HG03354 (cell line): Measurements from ENCODE around the gene SRL.
A peak's percentile ranks its signal among the peaks of the same experiment; 100 is the strongest.
"Not testable (repeated sequence)": the region's sequence is repeated elsewhere in the genome, so short reads cannot be mapped to it uniquely, and the experiment has no call there.

Experiments
- ATAC-seq: cut with Tn5 transposase; IDR thresholded peaks from one replicate; pipeline ENCODE4 v1.9.1; 2021; ENCODE audit warnings: mild to moderate bottlenecking; ENCODE audit not compliant: unreplicated experiment, poor library complexity, severe bottlenecking

SRL gene

DNA sequence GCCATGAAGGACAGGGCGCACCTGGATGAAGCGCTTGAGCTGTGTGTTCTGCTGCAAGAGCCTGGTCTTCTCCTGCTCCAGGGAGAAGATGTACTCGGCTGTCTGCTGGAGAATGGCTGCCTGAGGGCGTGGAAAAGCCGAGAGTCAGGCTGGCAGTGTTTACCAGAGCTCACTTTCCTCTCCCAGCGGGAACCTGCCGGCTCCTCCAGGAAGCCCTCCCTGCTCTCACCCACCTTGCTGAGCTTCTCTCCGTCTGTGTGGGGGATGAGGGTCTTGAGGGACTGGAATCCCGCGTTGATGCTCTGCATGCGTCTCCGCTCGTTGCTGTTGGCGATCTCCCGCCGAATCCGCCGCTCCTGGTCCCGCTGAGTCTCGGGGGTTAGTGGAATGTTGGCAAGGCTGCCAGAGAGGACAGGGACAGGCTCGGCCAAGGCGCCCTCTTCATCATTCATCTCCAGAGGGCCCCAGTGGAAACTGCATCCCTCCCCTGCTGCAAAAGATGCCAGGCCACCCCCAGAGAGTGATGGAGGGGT lies 20.5 kb upstream of the SRL start:
- ATAC-seq, result no peak

DNA sequence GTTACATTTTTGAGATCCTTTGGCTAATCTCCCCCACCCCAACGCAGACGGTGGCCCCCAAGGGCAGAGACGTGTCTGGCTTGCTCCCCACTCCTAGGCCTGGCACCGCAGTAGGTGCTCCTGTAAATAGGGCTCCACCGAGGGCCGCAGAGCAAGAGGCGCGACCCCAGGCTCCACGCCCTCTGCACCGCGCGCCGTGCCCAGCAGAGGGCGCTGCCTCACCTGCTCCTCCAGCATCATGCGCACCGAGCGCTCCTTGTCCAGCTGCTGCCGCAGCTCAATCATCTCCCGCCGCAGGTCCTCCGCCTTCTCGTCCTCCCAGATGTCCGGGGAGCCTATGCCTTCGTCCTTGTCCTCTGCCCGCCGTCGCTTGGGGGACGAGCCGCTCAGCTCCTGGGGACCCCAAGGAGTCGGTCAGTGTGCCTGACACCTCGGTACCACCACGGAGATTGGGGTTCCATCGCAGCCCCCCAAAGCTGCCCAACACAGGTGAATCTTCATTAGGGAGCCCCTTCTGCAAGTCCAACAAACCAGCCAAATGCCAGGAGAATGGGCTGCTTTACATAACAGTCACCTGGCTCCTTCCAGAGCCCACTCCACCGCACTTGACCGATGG lies 19.8 kb upstream of the SRL start:
- ATAC-seq, result no peak

DNA sequence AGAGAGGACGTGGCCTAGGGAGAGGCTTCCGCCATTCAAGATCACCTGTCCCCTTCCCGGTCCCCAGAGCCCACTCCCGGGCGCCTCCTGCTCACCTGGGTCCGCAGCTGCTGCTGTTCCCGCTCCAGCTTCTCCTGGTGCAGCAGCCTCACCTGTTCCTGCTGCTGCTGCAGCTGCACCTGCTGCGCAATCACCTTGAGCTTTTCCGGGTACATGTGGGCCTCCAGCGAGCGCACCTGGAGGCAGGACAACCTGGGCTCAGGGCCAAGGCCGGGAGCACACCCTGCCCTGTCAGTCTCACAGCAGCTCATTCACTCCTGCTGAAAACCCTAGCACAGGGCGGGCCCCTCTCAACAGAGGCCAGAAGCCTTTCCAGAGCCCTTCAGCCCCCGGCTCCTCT lies 18.5 kb upstream of the SRL start:
- ATAC-seq, result no peak

DNA sequence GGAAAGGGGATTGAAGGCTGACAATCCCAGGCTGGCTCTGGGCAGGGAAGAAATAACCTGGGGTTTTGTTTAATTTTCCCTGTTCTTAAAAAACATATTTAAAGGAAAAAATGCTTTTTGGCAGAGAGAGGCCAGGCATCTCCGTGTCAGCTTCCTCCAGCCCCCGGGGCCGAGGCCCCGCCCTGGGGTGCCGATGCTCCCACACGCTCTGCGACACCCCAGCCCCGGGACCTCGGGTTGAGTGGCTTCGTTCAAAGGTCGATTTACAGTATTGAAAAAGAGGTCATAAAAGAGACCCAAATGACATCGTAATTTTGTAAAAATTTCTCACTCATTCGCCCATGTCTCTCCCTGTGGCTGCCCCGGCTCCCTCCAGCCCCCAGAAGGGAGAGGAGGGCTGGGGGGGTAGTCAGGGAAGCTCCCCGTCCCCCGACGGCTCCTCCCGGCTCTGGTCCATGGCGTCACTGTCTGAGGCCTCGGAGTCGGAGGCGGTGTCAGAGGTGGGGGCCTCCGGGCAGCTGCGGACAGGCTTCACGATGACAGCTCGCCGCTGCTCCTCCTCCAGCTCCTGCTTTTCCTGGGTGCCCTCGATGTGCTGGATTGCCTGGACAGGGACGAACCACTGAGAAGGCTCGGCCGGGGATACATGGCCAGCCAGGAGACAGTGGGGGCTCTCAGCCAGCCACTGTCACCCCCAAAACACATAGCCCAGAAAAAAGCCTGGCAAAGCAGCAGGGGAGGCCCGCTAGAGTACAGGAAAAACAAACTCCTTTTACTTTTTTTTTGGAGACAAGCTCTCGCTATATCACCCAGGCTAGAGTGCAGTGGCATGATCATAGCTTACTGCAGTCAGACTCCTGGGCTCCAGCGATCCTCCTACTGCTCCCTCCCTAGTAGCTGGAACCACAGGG lies 16.0 kb upstream of the SRL start:
- ATAC-seq, result no peak

DNA sequence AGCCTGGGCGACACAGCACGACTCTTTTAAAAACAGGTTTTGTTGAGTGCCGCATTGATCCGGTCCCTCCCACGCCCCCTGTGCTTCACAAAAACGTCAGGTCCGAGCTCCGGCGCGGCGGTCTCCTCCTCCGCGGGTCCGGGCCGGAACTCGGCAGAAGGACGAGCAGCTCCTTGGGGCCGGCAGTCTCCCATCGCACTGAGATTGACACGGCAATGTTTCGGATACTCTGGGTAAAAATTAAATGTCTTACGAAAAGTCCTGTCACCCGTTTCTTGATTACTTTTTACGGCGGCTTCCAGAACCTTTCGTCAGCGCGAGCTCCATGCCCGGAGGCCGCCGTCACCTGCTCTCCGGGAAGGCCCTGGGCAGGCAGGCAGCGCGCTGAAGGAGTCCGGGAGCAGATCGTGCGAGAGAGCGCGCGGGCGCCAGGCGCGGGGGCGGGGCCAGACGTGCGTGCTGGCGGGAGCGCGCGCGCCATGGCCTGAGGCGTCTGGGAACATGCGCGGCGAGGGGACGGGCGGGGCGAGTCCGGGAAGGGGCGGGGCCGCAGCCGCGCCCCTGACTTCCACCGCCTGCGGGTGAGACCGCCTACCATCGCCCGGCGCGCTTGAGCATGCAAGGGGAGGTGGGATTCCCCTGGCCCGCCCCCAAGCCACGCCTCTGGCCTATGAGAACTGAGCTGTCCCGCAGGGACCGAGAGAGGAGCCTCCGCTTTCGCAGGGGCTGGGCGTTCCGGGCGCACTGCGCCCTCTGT lies 11.7 kb upstream of the SRL start:
- peak; percentile 97 for ATAC-seq

DNA sequence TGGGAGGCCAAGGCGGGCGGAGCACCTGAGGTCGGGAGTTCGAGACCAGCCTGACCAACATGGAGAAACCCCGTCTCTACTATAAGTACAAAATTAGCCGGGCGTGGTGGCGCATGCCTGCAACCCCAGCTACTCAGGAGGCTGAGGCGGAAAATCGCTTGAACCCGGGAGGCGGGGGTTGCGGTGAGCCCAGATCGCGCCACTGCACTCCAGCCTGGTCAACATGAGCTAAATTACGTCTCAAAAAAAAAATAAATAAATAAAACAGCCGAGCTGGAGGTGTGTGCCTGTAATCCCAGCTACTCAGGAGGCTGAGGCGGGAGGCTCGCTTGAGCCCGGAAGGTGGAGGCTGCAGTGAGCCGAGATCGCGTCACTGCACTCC lies 11.1 kb upstream of the SRL start:
- not testable (repeated sequence) for ATAC-seq

DNA sequence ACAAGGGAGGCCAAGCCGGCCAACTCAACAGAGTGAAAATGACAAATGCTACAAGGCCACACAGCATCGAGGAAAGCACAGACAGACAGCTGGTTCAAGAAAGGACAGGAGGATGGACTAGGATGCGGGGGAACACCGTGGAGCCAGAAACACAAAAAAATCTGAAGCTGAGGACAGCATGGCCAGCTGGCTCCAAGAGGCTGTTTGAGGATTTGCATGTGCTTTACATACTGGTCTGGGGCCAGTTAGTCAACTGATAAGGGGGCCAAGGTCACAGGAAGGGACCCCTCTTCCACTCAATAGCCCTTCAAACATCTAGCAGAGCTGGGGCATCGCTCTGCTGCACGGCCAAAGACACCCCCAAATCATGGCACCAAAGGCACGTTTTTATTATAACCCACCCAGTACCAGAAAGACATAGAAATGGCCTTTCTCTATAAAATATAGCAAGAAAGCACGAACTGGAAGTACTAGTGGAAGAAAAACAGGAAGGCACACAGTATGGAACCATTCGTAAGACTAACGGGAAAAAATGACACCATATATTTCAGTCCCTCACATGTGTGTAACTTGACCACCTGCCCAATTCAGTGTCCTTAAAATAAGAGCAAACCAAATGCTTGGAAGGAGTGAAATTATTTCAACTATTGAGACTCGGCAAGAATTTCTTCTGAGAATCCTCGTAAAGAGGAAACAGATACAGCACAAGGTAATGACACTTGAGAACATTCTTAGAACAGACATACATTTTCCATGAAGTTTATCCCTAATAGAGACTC lies 7.8 kb upstream of the SRL start:
- ATAC-seq, result no peak

DNA sequence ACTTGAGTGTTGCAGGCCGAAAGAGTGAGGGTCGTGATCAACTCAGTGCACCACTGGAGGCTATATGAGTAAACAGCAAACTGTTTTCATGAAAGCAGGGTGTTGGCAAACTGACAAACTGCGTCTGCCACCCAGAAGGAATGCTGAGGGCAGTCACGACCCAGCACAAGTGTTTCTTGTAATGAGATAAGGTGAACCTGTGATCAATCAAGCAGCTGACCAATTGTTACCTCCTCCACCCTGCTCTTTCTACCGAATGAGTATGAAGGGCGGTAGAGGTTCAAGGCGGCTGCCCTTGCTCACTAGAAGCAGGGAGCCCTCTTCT lies 5.5 kb upstream of the SRL start:
- no peak for ATAC-seq

DNA sequence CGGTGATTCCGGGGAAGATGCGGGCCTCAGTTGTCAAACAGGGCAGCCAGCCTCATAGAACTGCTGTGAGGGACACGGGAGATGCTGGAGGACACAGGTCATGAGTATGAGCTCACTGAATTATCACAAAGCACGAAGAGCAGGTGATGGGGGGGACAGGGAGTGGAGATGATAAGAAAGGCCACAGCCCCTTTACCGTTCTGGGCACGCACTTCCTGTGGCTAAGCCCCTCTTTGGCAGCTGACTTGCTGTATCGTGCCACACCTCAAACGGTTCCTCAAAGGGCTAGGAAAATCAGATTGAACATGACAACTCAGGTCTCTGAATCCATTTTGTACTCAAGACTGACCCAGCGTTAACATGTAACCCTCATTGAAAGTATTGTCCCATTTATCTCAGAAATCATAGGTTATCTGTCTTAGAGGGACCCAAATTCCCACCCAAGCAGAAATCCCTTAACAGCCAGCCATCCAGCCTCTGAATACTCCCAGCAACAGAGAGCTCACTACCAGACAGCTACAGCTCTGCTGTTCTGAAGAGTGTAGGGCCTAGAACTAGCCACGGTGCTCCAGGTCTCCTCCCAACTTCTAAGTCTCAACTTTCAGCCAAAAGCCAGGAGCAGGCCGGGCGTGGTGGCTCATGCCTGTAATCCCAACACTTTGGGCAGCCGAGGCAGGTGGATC lies 5.0 kb upstream of the SRL start:
- ATAC-seq, result no peak

DNA sequence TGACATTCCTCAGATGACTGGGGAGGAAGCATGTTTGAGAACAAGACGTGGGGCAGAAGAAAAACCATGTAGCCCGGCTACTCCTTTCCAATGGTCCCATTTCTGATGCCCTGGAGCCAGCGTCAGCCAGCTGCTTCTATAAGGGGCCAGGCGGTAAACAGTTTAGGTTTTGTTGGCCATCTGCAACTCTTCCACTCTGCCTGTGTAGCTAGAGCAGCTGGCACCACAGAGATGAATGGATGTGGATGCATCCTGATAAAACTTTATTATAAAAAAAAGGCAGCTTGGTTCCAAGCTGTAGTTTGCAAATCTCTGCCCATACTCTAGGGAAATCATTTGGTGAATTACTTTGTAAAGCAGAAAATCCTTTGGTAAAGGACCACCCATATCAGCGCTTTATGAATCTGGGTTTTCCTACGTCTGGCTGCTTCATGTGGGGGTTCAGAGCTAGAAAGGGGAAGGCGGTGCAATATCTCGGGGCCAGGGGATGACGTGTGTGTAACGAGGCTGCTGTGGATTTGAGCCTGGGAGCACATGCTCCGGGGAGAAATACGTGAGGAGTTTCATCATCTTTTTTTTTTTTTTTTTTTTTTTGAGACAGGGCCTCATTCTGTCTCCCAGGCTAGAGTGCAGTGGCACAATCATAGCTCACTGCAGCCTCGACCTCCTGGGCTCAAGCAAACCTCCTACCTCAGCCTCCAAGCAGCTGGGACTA lies 3.4 kb upstream of the SRL start:
- ATAC-seq, result no peak

DNA sequence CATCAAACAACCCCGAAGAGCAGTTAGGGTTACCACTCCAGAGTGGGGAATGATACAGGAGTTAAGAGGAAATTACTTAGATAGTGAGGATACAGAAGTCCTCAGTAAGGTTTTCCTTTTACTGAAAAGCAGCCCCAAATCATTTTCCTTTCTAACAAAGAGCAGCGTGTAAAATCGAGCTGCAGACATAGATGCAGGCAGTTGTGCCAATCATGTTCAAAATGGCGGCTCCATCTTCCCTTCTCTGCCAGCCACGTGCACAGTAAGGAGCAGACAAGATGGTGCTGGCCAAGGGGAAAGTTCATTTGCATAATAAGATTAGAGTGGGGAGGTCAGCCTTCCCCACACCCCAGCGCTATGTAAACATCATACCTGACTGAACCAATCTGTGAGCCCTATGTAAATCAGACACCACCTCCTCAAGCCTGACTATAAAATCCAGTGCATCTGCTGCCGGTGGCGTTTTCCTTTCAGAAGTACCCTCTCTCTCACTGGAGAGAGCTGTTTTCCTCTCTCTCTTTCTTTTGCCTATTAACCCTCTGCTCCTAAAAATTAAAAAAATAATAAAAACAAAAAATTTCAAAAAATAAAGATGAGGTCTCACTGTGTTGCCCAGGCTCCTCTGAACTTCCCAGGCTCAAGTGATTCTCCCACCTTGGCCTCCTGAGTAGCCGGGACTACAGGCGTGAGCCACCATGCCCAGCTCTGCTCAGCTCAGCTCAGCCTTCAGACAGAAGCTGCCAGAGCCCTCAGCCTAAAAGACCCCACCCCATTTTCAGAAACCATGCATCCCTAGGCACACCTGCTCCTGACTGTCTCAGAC lies 2.6 kb upstream of the SRL start:
- no peak for ATAC-seq

DNA sequence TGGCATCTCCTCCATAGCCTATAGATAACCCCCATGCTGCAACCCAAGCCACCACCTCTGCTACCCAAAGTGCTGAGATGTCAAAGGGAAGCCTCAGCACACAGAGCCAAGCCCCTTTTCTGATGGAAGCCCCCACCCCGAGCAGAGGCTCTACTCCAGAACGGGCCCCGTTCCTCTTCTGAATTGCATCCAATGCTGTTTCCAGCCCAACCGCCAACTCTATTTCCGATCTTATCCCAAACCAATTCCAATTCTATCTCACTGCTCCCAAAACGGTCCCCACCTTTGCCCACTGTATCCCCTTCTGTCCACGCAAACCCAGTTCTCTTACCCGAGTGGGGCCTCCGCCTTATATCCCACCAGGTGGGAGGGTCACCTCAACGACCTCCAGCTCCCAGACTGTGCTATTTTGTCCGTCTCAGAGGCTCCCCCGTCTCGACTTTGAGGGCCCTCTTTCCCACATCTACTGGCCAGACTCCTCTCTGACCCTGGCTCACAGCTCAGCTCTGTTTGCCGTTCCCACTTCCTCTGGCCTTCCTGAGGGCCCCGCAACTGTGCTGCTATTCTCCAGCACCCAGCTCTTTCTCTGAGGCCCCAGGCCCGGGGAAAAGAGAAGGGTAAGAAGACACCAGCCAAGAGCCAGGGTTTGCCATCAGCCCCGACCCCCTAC lies 487 bp downstream of the SRL start:
- no peak for ATAC-seq

DNA sequence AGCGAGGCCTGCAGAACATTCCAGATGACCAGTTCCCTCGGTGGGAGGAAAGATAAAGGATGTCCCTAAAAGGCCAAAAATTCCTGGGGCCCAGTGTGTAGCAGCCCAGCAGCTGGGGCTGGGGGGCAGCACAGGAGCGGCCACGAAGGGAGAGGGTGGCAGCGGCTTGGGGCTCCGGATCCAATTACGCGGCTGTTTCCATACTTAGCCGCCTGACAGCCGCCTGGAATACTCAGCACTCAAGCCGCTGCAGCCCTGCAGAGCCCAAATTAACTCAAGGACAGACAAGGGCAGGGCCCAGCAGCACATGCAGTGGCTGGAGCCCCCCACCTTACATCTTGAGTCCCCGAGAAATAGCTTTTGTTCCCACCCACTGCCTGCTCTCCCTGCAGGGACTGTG lies 1.3 kb downstream of the SRL start:
- ATAC-seq, result no peak

DNA sequence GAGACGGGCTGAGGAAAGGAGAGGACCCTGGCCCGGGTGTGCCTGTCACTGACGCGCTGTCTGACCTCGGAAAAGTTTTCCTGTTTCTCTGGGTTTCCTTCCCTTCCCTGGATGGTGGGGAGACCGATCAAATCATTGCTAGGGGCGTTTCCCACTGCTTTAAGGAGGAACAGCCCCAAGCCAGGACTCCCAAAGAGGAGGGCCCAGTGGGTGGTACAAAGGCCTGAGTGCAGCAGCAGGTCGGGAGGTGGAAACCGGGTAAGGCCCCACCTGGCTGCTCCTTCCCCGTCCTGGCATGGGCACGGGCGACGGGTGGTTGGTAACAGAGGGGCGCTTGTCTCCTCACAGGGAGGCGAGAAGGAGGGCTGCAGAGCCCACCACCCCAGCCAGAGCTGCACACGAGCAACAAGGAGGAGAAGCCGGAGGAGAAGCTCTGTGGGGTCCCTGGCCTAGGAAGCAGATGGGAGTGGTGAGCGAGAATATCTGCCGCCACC lies 2.2 kb downstream of the SRL start:
- no peak for ATAC-seq

DNA sequence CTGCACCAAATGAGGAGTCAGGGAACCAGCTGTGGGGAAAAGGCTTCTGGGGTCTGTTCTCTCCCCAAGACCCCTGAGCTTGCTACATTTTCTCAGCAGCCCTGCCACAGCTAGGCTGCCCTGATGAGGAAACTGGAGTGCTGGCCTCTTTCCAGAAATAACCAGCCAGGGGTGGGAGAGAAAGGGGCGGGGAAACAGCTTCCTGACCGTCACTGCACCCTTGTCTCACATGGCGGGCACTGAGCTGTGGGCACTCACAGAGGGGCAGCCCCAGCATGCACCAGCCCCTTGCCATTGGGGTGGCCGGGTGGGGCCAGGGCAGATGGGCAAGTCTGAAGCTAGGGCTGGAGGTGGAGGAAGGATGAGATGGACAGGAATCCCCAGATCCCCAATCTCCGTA lies 2.9 kb downstream of the SRL start:
- no peak for ATAC-seq

DNA sequence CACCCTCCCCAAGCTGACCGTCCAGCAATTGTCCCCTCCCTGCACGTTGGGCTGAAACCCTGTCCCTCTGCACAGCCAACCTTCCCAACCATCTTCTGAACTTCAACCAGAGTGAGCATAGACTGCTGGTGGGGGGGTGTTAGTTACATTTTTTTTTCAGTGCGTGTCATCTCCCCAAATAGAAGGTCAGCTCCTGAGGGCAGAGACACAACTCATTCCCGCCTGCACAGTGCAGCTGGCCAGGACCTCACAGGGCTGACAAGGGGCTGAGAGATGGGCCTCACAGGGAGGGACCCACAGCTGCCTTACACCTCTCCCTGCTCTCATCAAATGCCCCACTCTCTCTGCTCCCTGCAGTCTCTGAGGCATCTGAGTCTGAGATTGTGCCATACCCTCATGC lies 8.4 kb downstream of the SRL start:
- no peak for ATAC-seq
